GM12873 (cell line): ENCODE data around the gene MSANTD3.

Experiments
- TF ChIP-seq, protein P1 (sequence below): IDR thresholded peaks from 2 replicates; pipeline ENCODE4 v1.5.1; 2012; ENCODE audit warnings: low read depth, mild to moderate bottlenecking, moderate library complexity, low read length, control low read depth; ENCODE audit not compliant: insufficient read depth; ENCODE audit errors: missing control alignments

Gene MSANTD3, protein sequence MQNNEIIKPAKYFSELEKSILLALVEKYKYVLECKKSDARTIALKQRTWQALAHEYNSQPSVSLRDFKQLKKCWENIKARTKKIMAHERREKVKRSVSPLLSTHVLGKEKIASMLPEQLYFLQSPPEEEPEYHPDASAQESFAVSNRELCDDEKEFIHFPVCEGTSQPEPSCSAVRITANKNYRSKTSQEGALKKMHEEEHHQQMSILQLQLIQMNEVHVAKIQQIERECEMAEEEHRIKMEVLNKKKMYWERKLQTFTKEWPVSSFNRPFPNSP

DNA sequence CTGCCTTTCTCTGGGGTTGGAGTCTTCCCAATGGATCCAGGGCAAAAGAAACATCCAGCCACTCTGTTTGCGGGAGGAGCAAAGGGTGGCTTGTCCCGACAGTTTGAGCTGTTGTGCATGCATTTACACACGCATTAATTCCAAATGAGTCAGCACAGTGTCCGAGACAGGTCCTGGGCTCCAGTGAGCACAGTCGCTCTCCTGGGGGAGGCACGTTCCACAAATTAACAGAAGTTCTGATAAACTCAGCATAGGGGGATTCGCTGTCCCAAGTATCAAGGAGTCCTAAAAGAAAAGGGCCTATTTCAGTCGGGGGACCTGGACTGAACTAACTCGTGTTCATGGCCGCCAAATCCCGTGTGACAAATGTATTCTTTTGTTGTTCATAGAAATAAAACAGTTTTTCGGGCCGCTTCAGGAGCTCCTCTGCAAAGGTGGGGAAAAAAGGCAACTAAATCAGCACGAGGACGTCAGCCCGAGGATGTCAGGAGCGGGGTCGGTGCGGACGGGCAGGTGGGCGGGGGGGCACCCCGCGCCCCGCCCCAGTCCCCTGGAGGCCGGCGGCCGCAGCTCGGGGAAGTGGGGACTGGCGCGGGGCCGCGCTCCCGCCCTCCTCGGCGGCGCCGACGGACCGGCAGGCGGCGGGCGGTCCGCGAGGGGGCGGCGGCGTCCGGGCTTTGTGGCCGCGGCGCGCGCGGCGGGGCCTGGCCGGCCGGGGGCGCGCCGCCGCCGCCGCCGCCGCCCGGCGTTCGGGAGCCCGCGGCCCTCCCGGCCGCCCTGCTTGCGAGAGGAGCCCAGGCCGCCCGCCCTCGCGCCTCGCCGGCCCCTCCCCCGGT is at the start of gene MSANTD3:
TSS of gene MSANTD3 (plus strand) at position 614 of the 836 bp plus-strand sequence. CDS start 14,796 bp downstream, outside the sequence.
- TF ChIP-seq, protein P1, sequence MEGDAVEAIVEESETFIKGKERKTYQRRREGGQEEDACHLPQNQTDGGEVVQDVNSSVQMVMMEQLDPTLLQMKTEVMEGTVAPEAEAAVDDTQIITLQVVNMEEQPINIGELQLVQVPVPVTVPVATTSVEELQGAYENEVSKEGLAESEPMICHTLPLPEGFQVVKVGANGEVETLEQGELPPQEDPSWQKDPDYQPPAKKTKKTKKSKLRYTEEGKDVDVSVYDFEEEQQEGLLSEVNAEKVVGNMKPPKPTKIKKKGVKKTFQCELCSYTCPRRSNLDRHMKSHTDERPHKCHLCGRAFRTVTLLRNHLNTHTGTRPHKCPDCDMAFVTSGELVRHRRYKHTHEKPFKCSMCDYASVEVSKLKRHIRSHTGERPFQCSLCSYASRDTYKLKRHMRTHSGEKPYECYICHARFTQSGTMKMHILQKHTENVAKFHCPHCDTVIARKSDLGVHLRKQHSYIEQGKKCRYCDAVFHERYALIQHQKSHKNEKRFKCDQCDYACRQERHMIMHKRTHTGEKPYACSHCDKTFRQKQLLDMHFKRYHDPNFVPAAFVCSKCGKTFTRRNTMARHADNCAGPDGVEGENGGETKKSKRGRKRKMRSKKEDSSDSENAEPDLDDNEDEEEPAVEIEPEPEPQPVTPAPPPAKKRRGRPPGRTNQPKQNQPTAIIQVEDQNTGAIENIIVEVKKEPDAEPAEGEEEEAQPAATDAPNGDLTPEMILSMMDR, result peak; percentile 16

DNA sequence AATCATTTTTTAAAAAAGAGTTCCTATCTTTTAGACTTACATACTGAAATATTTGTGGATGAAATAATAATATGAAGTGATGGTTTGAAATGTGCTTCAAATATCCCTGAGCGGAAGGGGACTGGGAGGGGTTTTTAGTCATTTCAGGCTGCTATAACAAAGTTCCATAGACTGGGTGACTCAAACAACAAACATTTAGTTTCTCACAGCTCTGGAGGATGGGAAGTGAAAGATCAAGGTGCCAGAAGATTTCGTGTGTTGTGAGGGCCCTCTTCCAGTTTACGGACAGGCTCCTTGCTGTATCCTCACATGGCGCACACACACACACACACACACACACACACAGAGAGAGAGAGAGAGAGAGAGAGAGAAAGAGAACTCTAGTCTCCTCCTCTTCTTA is 47.1 kb upstream of the MSANTD3 start:
- TF ChIP-seq, protein P1, result no peak

DNA sequence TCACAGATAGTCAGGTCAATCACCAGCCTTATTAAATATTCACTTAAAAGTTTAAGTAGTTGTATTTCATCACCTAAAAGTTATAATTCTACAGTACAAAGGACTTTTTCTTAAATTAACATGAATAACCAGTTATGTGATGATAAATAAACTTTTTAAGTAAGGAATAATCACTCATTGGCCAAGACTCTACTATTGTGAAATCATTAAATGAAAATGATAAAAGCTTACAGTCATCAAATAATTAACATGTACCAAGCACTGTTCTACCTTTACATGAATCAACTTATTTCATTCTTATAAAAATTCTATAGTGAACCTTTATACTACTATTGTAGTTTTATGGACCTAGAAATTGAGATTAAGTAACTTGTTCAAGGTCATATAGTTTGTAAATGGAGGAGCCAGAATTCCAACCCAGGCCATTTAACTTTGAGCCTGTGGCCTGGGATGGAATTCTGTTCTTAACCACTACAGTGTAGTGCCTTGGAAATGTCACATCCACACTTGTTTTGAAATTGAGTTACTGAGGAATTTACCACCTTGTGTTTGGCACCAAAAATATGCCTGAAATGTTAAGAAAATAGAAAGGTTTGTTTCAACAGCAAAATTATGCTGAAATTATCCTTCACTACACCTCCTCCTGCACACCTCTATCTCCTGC is 32.8 kb upstream of the MSANTD3 start:
- TF ChIP-seq, protein P1, result no peak

DNA sequence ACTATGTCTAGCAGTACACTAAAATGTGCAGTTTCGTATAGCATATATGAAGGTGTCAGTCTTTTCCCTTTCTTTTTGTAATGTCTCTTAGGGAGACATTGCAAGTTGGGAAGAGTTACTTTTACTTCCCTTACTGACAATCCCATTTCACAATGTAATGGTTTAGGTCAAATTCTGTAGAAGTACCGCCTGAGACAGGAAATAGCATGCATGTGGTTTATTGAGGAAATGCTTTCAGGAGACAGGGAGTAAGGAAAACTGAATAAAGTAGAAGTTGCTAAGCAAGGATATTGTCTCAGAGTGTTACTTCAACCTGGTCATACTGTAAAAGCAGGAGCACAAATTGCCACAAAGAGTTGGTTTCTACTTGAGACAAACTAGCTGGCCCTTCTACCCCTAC is 32.1 kb upstream of the MSANTD3 start:
- TF ChIP-seq, protein P1, result no peak

DNA sequence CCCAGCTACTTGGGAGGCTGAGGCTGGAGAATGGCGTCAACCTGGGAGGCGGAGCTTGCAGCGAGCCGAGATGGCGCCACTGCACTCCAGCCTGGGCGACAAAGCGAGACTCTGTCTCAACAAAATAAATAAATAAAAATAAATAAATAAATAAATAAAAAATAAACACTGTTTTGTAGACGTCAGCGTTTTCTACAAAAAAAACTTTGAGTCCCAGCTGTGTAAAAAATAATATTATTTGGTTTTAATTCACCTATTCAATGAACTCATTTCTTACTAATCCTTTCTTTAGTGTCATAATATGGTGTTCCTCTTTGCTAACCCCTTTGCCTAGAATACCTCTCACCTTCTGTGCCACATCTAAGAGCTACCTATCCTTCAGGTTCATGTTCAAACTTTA is 30.2 kb upstream of the MSANTD3 start:
- TF ChIP-seq, protein P1, result no peak

DNA sequence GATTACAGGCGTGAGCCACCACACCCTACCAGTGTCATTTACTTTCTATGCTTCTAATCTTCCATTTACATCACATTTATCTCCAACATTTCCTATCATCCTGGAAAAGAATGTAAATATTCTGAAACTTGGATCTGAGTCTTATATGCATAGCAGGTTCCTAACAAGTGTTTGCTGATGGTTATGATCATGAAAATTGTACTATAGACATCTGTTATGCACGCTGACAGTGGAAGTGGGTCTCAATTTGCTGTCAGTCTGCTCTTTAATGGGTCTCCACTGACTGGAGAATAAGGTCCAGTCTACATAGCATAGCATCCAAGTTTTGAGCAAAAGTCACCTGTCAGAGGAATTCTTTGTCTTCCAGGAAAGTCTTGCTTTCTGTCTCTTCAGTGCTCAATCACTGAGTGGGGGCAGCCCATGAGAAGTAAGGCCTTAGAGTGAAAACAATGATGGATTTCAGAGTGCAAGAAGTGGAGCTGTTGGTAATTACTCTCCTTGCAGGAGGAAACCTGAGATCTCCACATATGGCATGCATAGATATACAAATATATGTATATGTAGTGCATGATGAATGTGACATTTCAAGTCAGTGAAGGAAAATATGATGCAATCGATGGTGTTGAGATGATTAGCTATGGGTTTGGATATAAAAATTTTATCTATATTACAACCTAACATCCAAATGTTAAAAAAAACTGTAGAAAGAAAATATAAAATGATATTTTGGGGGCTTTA is 29.2 kb upstream of the MSANTD3 start:
- TF ChIP-seq, protein P1, result no peak
